Stimulated activated naive CD8-positive, alpha-beta T cell treated with anti-CD3 and anti-CD28 coated beads, Interleukin-15, amount 100 ng/mL, for 72 hours (primary cell): ENCODE measurements around the gene PCK2.
A peak's percentile ranks its signal among the peaks of the same experiment; 100 is the strongest.
"Not testable (repeated sequence)": the region's sequence is repeated elsewhere in the genome, so short reads cannot be mapped to it uniquely, and the experiment has no call there.

Experiments
- ATAC-seq: fragments of 150-1000 bp; cut with Tn5 transposase; 2 replicates; pipeline ENCODE4 v1.10.0; 2021; ENCODE audit warnings: mild to moderate bottlenecking, moderate library complexity
- DNase-seq, 2 donors: peaks; one replicate each; pipeline ENCODE4 v3.0.0; 2021 to 2022
- H3K27ac Mint-ChIP-seq, 2 donors: one replicate each; pipeline ENCODE4 v1.8.0; 2022; ENCODE audit warnings: mild to moderate bottlenecking in 2 of 2, mixed read lengths in 2 of 2, moderate library complexity in 2 of 2
- H3K27me3 Mint-ChIP-seq: one replicate; pipeline ENCODE4 v1.8.0; 2022; ENCODE audit warnings: mixed read lengths
- H3K4me1 Mint-ChIP-seq: one replicate; pipeline ENCODE4 v1.8.0; 2022; ENCODE audit warnings: mild to moderate bottlenecking, mixed read lengths
- H3K4me3 Mint-ChIP-seq, 2 donors: one replicate each; pipeline ENCODE4 v1.8.0; 2022; ENCODE audit warnings: mild to moderate bottlenecking in 2 of 2, mixed read lengths in 2 of 2, moderate library complexity in 1 of 2
- H3K9me3 Mint-ChIP-seq, 2 donors: one replicate each; pipeline ENCODE4 v1.8.0; 2022; ENCODE audit warnings: mixed read lengths in 2 of 2

Gene PCK2

DNA sequence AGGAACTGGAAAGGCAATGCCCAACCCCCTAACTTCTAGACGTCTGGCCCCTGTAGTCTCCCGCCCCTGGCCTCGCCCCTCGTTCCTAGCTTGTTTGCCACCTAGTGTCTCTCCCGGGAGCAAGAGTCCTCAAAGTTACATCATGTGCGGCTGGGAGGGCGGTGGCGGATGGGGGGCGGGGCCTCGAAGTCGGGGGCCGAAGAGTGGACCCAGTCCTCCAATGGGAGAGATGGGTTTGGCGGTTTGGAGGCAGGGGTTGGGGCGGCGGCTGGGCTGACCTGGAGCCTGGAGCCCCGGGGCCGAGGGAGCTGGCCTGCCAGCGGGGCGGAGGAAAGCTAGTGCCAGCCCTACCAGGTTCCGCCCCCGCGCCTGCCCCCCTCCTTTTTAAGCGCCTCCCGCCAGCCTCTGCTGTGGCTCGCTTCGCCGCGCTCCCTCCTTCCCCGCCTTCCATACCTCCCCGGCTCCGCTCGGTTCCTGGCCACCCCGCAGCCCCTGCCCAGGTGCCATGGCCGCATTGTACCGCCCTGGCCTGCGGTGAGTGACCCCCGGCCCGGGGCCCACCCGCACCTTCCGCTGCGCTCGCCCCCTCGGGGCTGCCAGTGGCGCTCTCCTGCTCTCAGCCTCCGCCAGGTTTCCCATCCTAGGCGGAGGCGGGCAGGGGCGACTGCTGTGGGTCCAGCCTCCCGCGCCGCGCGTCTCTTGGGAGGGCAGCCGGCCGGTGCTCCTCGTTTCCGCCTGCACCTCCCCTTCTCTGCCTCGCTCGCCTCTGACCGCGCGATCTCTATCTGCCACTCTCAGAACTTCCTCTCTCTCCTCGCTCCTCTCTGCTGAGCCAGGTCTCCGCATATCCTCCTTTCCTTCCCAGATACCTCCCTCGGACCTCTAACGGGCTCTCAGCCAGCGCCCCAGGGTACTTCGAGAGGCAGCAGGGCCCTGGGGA lies at the start of gene PCK2:
TSS of gene PCK2 (plus strand) at position 411 of the 940 bp plus-strand sequence. CDS start at position 506, 95 bp downstream.
- Mint-ChIP-seq H3K27ac (peak within 1 kb of the TSS; percentile 99 to 100), H3K27me3 (no peaks in the 10 kb centered on the region), H3K4me1 (peaks cover 46% of the 10 kb centered on the region), H3K9me3 (no peaks in the 10 kb centered on the region), H3K4me3 (peak within 1 kb of the TSS; percentile 94 to 99)
- ATAC-seq (peak; percentile 90), DNase-seq (peak; percentile 88 to 95)

DNA sequence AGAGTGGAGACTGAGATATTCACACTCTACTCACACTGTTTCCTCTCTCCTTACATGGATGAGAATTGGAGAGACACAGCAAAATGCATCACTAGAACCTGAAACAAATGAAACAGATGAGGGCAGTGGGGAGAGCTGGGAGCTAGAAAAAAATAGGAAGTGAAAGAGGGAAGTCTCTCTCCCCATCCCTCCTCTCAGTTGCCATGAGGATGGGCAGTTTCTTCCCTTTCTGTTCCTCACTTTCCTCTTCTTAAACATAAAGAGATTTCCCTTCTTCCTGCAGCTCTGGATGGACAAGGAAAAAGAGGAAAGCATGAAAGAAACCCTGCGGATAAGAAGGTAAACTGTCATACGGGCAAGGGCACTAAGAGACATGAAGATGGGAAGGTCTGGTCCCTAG lies 45.1 kb upstream of the PCK2 start:
- H3K9me3 Mint-ChIP-seq, H3K27ac Mint-ChIP-seq, H3K4me3 Mint-ChIP-seq, DNase-seq, ATAC-seq: not testable (repeated sequence)
- H3K4me1 Mint-ChIP-seq = peaks cover 34% of the 10 kb centered on the region
- peaks cover 37% of the 10 kb centered on the region for H3K27me3 Mint-ChIP-seq

DNA sequence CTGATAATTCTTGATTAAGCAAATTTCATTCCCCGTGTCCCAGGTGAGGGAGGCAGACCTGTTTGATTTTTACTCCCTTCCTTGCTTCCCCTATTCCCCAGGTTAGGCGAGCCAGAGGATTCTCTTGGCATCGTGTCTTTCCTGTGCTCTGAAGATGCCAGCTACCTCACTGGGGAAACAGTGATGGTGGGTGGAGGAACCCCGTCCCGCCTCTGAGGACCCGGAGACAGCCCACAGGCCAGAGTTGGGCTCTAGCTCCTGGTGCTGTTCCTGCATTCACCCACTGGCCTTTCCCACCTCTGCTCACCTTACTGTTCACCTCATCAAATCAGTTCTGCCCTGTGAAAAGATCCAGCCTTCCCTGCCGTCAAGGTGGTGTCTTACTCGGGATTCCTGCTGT lies 43.4 kb upstream of the PCK2 start:
- not testable (repeated sequence) for ATAC-seq

DNA sequence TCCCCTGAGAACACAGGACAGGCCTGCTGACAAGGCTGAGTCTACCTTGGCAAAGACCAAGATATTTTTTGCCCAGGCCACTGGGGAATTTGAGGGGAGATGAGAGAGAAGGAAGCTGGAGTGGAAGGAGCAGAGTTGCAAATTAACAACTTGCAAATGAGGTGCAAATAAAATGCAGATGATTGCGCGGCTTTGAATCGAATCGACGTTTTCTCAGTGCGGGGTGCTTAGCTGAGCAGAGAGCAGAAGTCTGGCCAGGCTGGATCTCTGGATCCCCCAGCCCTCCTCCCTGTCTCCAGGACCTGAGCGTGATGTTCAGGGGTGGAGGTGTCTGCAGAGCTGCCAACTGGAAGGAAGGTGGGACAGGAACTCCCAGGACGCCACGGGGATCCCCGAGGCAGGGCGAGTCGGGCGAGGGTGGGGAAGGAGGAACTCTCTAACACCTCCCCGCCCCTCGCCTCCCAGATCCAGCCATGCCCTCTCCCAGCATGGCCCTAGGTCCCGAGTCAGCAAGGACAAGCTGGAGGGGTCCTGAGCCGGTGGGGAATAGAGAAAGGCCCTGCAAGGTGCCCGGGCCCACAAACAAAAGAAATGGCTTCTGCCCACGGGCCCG lies 42.8 kb upstream of the PCK2 start:
- Mint-ChIP-seq H3K9me3 (no peaks in the 10 kb centered on the region), H3K27ac (peak overlapping the region; percentile 45 to 89), H3K4me3 (peak overlapping the region; percentile 59 to 80), H3K4me1 (peaks cover 23% of the 10 kb centered on the region), H3K27me3 (peaks cover 54% of the 10 kb centered on the region)
- ATAC-seq (peak; percentile 2), DNase-seq (no peak)

More for the DNA sequence above, 43.4 kb upstream of the PCK2 start:
- DNase-seq, H3K9me3 Mint-ChIP-seq: not testable (repeated sequence)
- Mint-ChIP-seq H3K4me1 (peaks cover 24% of the 10 kb centered on the region), H3K27me3 (peaks cover 54% of the 10 kb centered on the region), H3K4me3 (peak overlapping the region; percentile 59 to 80), H3K27ac (peak overlapping the region; percentile 45 to 89)

DNA sequence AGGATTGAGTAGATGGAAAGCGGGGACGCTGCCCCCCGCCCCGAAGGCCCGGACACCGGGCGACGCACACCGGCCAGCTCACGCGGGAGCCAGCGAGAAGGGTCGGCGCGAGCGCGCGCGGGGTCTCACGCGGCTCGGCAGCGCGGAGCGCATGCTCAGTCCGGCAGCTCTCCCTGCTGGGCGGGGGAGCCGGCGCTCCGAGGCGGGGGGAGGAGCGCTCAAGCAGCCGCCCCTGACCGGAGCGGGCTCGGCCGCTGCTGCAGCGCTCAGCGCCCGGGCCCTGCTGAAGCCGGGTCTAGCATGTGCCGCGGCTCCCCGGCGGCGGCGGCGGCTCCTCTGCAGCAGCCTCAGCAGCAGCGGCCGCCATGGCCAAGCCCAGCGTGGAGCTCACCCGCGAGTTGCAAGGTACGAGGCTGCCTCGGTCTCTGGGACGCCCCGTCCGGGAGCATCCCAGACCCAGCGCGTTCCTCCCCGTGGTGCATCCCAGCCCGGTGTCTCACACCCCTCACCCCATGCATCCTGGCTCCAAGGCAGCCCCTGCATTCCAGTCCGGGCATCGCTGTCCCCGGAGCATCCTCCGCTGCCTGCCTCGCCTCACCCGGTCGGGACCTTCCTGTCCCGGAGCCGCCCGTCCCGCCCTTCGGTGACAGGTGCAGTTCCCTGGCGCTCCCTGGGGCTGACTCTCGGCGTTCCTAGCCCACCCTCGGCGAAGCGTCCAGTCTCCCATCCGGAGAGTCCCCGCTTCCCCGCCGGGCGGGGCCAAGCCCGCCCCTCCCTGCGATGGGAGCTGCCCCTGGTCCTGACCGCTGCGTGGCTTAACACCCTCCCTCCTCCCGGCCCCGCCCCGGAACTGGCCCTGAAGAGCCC lies 42.1 kb upstream of the PCK2 start, which contains the start of gene CARMIL3:
TSS of gene CARMIL3 (plus strand) at position 221 of the 867 bp plus-strand sequence. CDS start at position 366, 145 bp downstream.
- peak; percentile 66 for ATAC-seq
- H3K27ac Mint-ChIP-seq = peak within 1 kb of the TSS; percentile 45 to 89

DNA sequence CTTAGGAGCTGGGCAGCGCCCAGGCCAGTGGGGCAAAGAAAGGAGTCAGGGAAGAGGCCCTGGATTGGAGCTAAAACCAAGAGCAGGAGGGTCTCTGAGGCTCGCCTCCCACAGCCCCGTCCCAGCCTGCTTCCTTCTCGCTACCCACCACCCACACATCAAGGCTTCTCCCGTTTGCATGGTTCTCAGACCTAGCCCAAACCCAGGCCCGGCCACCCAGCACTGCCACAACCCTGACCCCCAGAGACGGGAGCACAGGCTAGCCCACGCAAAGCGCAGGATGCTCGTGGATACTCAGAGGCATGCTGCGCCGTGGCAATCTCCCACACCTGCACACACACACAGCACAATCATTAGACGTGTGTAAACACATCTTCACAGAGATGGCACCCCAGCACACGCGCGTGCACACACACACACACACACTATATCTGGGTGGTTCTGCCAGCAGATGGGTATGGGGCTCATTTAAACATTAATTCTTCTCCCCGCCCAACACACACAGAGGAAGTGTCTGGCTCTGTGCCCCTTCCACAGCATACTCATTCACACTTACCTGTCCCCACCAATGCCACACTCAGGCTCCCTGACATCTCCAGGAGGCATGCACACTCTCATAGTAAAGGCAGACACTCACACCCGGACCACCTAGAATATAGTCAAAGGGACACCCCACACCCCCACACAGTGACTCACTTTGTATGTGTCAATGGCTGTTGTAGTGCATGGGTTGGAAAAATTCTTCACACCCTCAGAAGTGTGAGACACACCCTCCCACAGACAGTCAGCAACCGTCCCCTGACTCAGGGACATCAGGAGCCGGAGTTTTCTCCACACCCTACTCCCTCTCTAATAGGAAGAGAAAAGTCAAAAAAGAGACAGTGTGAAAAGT lies 41.2 kb upstream of the PCK2 start:
- Mint-ChIP-seq H3K27ac (peak overlapping the region in 1 of 2 donors; percentile 36), H3K9me3 (no peaks in the 10 kb centered on the region), H3K27me3 (peaks cover 54% of the 10 kb centered on the region), H3K4me3 (peak overlapping the region; percentile 78 to 83), H3K4me1 (peaks cover 23% of the 10 kb centered on the region)
- ATAC-seq (peak; percentile 87), DNase-seq (peak; percentile 48 to 67)

More for the DNA sequence above, 42.1 kb upstream of the PCK2 start, which contains the start of gene CARMIL3:
- peak; percentile 58 to 59 for DNase-seq
- peak within 1 kb of the TSS; percentile 80 to 83 for H3K4me3 Mint-ChIP-seq
- H3K27me3 Mint-ChIP-seq = peaks cover 54% of the 10 kb centered on the region
- H3K9me3 Mint-ChIP-seq = no peaks in the 10 kb centered on the region
- peaks cover 23% of the 10 kb centered on the region for H3K4me1 Mint-ChIP-seq

DNA sequence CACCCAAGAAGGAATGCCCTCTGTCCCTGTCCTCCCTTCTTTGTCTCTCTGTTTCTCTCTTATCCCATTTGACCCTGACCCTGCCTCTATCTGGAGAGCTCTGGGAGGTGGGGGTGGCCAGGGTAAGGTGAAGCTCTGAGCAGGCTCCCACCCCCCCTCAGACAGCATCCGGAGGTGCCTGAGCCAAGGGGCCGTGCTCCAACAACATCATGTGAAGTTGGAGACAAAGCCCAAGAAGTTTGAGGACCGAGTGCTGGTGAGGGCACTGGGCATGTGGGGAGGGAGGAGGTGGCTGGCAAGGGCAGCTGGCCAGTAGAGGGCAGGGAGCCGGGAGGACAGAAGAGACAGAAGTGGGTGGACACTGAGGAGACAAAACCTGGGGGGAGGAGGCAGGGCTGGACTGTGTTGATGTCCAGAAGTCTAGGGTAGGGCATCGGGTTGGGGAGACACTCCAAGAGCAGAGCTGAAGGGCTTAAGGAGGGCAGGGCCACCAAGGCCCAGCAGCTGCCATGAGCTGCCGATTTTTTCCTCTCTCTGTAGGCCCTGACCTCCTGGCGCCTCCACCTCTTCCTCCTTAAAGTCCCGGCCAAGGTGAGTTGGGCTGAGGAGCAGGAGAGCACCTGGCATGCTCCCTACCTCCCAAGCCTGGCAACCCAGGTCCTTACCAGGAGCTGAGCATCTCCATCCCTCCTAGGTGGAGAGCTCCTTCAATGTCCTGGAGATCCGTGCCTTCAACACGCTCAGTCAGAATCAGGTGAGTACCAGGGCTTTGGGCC lies 40.4 kb upstream of the PCK2 start:
- peak overlapping the region; percentile 7 to 36 for H3K27ac Mint-ChIP-seq
- peaks cover 28% of the 10 kb centered on the region for H3K4me1 Mint-ChIP-seq
- H3K4me3 Mint-ChIP-seq = peak overlapping the region in 1 of 2 donors; percentile 83
- no peak for DNase-seq
- peak; percentile 2 for ATAC-seq
- peaks cover 52% of the 10 kb centered on the region for H3K27me3 Mint-ChIP-seq
- H3K9me3 Mint-ChIP-seq = no peaks in the 10 kb centered on the region

DNA sequence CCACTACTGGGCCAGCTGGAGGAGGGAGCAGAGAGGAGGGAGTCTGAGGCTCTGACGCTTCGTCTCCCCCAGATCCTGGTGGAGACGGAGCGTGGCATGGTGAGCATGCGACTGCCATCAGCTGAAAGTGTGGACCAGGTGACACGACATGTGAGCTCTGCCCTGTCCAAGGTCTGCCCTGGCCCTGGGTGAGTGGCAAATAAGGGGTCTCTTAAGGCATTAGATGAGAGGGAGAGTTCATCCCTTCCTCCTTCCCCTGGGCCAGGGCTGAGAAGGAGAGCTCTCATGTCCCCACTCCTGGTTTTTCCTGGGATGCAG lies 39.8 kb upstream of the PCK2 start:
- Mint-ChIP-seq H3K9me3 (no peaks in the 10 kb centered on the region), H3K27ac (no peak overlapping the region), H3K4me3 (no peak overlapping the region), H3K27me3 (peaks cover 46% of the 10 kb centered on the region), H3K4me1 (peaks cover 28% of the 10 kb centered on the region)
- ATAC-seq (no peak), DNase-seq (no peak)

DNA sequence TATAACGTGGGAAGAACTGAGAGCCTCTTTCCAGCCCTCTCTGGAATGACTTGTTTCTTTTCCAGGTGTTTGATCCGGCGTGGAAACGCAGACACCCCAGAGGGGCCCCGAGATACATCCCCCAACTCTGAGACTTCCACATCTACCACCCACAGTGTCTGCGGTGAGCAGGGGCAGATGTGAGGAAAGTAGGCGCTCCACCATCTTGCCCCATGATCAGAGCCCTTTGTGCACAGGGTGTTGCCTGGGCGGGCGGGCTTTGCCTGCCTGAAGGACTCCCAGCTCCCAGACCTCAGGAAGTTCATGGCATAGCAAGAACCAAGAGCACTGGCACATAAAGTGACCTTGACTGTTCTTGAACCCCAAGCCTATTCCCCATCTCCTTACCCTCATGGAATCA lies 39.5 kb upstream of the PCK2 start:
- H3K27ac Mint-ChIP-seq = no peak overlapping the region
- no peaks in the 10 kb centered on the region for H3K9me3 Mint-ChIP-seq
- DNase-seq (no peak), ATAC-seq (no peak)
- H3K27me3 Mint-ChIP-seq = peaks cover 46% of the 10 kb centered on the region
- peaks cover 28% of the 10 kb centered on the region for H3K4me1 Mint-ChIP-seq
- H3K4me3 Mint-ChIP-seq = no peak overlapping the region

DNA sequence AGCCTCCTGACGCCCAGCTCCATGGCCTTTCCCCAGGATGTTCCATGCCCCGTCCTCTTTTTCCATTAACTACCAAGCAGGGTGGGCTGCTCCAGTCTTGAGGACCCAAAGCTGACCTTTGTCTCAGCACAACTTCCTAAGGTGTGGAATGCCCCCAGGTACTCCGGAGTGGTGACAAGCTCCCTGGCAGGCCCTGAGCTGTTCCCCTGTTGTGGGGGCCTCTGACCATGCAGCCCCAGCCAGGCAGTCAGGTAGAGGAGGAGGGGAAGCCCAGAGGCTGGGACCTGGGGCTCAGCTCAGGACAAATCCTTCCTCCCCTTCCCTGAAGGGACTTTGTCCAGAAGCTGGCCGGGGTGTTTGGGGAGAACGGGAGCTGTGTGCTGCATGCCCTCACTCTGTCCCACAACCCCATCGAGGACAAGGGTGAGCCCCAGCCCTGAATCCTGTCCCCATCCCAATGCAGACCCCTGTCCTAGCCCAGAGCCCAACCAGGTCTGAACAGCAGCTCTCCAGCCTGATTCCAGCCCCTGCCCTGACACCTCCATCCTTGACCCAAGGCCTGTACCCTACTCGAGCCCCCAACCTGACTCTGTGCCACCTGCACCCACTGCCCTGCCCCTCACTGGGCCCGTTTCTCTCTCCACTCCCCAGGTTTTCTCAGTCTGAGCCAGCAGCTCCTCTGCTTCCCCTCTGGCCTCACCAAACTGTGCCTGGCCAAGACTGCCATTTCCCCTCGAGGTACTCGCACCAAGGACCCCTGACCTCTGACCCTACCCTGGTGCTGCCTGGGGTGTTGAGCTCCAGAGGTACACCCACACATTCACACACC lies 37.9 kb upstream of the PCK2 start:
- Mint-ChIP-seq H3K4me1 (peaks cover 23% of the 10 kb centered on the region), H3K9me3 (no peaks in the 10 kb centered on the region), H3K27ac (no peak overlapping the region), H3K4me3 (no peak overlapping the region), H3K27me3 (peaks cover 31% of the 10 kb centered on the region)
- DNase-seq (no peak), ATAC-seq (no peak)

DNA sequence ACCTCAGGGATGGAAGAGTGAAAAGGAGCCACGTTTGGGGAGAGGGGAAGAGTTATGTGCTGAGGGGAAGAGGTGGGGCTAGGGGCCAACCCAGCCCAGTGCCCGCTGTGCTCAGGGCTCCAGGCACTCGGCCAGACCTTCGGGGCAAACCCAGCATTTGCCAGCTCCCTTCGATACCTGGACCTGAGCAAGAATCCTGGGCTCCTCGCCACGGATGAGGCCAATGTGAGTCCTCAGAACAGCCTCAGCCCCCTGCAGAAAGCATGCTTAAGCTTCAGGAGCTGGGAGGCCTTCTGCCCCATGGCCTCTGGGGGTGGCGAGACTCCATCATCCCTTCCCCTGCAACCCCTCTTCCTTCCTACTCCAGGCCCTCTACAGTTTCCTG lies 37.3 kb upstream of the PCK2 start:
- no peak for DNase-seq
- Mint-ChIP-seq H3K27ac (peak overlapping the region in 1 of 2 donors; percentile 47), H3K4me3 (no peak overlapping the region), H3K27me3 (peaks cover 31% of the 10 kb centered on the region), H3K4me1 (peaks cover 21% of the 10 kb centered on the region), H3K9me3 (no peaks in the 10 kb centered on the region)
- ATAC-seq = no peak

DNA sequence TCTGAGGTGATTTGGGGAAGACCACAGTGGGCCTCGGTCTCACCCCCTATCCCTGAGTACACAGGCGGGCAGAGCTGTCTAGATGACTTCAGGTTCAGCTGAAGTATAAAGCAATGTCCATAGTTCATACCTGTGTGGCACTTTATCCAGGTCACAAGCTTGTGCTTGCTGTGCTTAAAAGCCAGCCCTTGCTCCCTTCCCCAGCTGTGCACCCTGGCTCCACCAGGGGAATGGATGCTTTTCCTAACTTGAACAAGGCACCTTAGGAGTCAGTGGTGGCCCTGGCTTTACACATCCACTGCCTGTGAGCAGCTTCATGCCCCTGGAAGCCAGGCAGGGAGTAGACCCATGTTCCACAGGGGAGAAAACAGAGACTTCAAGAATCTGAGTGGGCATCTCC lies 36.8 kb upstream of the PCK2 start:
- H3K4me3 Mint-ChIP-seq = no peak overlapping the region
- H3K9me3 Mint-ChIP-seq = no peaks in the 10 kb centered on the region
- peak overlapping the region; percentile 23 to 47 for H3K27ac Mint-ChIP-seq
- peaks cover 31% of the 10 kb centered on the region for H3K27me3 Mint-ChIP-seq
- H3K4me1 Mint-ChIP-seq = peaks cover 21% of the 10 kb centered on the region
- no peak for DNase-seq
- no peak for ATAC-seq

DNA sequence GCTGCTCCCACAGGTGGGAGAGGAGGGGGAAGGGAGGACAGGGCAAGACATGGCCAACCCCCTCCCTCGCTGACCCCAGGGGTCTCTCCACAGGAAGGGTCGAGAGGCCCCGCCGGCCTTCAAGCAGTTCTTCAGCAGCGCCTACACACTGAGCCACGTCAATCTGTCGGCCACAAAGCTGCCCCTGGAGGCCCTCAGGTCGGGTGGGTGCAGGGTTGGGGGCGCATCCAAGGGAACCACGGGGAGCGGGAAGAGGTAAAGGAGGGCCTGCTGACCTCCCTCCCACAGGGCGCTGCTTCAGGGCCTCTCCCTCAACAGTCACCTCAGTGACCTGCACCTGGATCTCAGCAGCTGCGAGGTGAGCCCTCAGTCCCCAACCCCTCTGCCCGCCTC lies 36.2 kb upstream of the PCK2 start:
- peak overlapping the region; percentile 94 to 95 for H3K27ac Mint-ChIP-seq

More for the DNA sequence above, 36.2 kb upstream of the PCK2 start:
- Mint-ChIP-seq H3K4me1 (peaks cover 18% of the 10 kb centered on the region), H3K27me3 (peaks cover 29% of the 10 kb centered on the region), H3K9me3 (no peaks in the 10 kb centered on the region), H3K4me3 (no peak overlapping the region)
- ATAC-seq = no peak
- no peak for DNase-seq
